ENCODE measurements around the gene KRT27. TPM values are rescaled to one million over a fixed set of nuclear protein-coding genes. Genes with fewer than 3 reads are reported as not detected.

Gene KRT27
- total RNA-seq, 1 experiment from 2014 or later: not detected

DNA sequence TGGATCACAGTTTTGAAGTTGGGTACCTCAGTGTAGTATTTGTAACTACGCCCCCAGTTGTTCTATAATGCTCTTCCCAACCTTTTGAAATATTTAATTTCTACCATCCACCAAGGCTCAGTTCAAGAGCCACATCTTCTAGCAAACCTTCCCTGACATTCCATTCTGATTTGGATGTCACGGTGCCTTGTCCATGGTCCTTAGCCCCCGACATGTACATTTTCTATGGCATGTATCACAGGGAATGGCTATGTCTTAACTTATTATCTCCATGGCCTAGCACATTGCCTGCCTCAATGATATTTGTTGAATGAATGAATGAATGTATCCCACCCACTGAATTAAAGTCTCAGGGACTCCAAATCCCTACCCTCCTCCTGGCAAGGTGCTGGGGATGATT, 23.8 kb upstream of the KRT27 start:
- intact Hi-C loops (cut with micrococcal nuclease; ENCODE audit: unreplicated experiment): no loop called here

DNA sequence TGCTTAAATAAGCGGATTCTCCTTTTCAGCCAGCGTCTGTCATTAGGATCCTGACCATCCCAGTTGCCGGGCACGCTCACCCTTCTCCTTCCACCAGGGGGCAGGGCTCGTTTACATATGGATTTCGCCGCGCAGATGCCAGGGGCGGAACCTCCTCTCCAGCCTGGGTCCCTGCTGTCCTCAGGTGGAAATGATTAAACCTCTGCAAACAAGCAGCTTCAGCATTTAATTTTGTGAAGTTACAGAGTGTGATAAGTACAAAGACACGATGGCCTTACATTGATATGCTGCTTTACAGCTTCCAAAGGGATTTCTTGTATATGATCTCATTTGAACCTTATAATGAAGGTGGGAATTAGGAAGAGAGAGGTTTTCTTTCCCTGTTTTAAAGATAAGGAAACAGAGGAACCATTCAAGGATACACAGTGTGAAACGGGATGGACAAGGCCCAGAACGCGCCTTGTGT, 21.3 kb upstream of the KRT27 start:
- Mint-ChIP-seq H3K27ac (ENCODE audit: unreplicated experiment) (no peak overlapping the region), H3K9me3 (ENCODE audit: low read depth, unreplicated experiment) (peaks cover 3% of the 10 kb centered on the region), H3K36me3 (ENCODE audit: insufficient read depth, unreplicated experiment) (no peaks in the 10 kb centered on the region), H3K27me3 (ENCODE audit: unreplicated experiment) (peaks cover 38% of the 10 kb centered on the region), H3K4me1 (ENCODE audit: low read depth, unreplicated experiment) (no peaks in the 10 kb centered on the region), H3K4me3 (ENCODE audit: low read depth, unreplicated experiment) (no peak overlapping the region)
- DNase-seq: peak; percentile 100
- CTCF ChIA-PET: interaction anchor here (0.6 to 9.4 kb wide), 43 partner anchors 9 to 1128 kb away, joined by 3 to 148 read pairs (median 3); partner anchors contain the start of genes KRT222, KRT27 and KRTAP3-1
- intact Hi-C loops (cut with micrococcal nuclease; ENCODE audit: unreplicated experiment): loop anchor here (1.0 to 5.0 kb wide), 14 partner anchors 47 to 863 kb away; no protein-coding TSS in a partner anchor
- TF ChIP-seq, protein P1, sequence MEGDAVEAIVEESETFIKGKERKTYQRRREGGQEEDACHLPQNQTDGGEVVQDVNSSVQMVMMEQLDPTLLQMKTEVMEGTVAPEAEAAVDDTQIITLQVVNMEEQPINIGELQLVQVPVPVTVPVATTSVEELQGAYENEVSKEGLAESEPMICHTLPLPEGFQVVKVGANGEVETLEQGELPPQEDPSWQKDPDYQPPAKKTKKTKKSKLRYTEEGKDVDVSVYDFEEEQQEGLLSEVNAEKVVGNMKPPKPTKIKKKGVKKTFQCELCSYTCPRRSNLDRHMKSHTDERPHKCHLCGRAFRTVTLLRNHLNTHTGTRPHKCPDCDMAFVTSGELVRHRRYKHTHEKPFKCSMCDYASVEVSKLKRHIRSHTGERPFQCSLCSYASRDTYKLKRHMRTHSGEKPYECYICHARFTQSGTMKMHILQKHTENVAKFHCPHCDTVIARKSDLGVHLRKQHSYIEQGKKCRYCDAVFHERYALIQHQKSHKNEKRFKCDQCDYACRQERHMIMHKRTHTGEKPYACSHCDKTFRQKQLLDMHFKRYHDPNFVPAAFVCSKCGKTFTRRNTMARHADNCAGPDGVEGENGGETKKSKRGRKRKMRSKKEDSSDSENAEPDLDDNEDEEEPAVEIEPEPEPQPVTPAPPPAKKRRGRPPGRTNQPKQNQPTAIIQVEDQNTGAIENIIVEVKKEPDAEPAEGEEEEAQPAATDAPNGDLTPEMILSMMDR (IDR thresholded peaks at IDR 0.05; ENCODE audit: unreplicated experiment): peak; percentile 100
- no TSS peak for BruUV-seq (replicated peaks)

More for the DNA sequence above, 23.8 kb upstream of the KRT27 start:
- Mint-ChIP-seq H3K27me3 (ENCODE audit: unreplicated experiment) (peaks cover 44% of the 10 kb centered on the region), H3K27ac (ENCODE audit: unreplicated experiment) (no peak overlapping the region), H3K36me3 (ENCODE audit: insufficient read depth, unreplicated experiment) (no peaks in the 10 kb centered on the region), H3K9me3 (ENCODE audit: low read depth, unreplicated experiment) (peaks cover 3% of the 10 kb centered on the region), H3K4me3 (ENCODE audit: low read depth, unreplicated experiment) (no peak overlapping the region), H3K4me1 (ENCODE audit: low read depth, unreplicated experiment) (peaks cover 16% of the 10 kb centered on the region)
- CTCF ChIA-PET: interaction anchor here (0.6 to 9.4 kb wide), 15 partner anchors 9 to 878 kb away, joined by 3 to 148 read pairs (median 4); no protein-coding TSS in a partner anchor
- TF ChIP-seq, protein P1 (IDR thresholded peaks at IDR 0.05; ENCODE audit: unreplicated experiment): no peak
- no TSS peak for BruUV-seq (replicated peaks)
- no peak for DNase-seq

DNA sequence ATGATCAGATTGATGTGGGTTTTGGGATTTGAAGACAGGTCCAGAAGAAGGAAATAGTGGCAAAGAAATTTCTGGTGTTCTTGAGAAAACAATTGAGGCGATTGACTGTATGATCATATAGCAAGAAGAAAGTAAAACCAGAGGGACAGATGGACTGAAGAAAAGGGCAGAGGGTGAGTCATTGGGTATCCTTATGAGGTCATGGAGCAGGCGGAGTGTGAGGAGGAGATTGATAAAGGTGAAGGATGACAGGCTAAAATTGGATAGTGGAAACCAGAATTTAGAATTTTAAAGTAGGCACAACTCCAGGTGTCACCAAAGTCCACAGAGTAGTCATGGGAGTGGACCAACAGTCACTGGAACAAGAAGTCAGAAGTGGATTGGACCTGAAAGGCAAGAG, 18.8 kb upstream of the KRT27 start:
- CTCF ChIA-PET: interaction anchor here (9.4 kb wide), 1 partner anchor 183 kb away, joined by 148 read pairs; no protein-coding TSS in a partner anchor
- DNase-seq: no peak
- Mint-ChIP-seq H3K4me1 (ENCODE audit: low read depth, unreplicated experiment) (no peaks in the 10 kb centered on the region), H3K36me3 (ENCODE audit: insufficient read depth, unreplicated experiment) (no peaks in the 10 kb centered on the region), H3K4me3 (ENCODE audit: low read depth, unreplicated experiment) (no peak overlapping the region), H3K27me3 (ENCODE audit: unreplicated experiment) (peaks cover 22% of the 10 kb centered on the region), H3K27ac (ENCODE audit: unreplicated experiment) (no peak overlapping the region), H3K9me3 (ENCODE audit: low read depth, unreplicated experiment) (peaks cover 3% of the 10 kb centered on the region)
- intact Hi-C loops (cut with micrococcal nuclease; ENCODE audit: unreplicated experiment): loop anchor here (5.0 kb wide), 2 partner anchors 329 to 696 kb away; no protein-coding TSS in a partner anchor
- no TSS peak for BruUV-seq (replicated peaks)
- TF ChIP-seq, protein P1 (IDR thresholded peaks at IDR 0.05; ENCODE audit: unreplicated experiment): no peak

DNA sequence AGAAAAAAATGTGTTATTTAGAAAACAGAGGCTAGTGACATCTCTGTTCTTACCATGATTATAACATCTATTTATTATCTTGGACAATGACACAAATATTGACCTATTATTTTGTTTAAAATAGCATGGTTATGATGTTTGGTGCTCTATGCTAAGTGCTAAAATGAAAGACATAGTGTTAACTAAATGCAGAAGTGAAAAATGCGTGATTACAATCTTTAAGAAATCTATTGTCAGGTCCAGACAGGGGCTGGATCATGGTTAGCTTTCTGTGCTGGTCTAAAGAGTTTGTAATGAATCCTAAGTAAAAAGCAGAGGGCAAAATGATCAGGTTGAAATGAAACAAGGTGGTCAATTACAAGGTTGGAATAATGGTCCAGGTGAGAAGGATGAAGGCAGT, 18.0 kb upstream of the KRT27 start:
- peaks cover 26% of the 10 kb centered on the region for H3K27me3 Mint-ChIP-seq (ENCODE audit: unreplicated experiment)
- no peak overlapping the region for H3K27ac Mint-ChIP-seq (ENCODE audit: unreplicated experiment)
- CTCF ChIA-PET: interaction anchor here (9.4 kb wide), 1 partner anchor 182 kb away, joined by 148 read pairs; no protein-coding TSS in a partner anchor
- no peaks in the 10 kb centered on the region for H3K4me1 Mint-ChIP-seq (ENCODE audit: low read depth, unreplicated experiment)
- no peak for DNase-seq
- H3K36me3 Mint-ChIP-seq (ENCODE audit: insufficient read depth, unreplicated experiment): no peaks in the 10 kb centered on the region
- no TSS peak for BruUV-seq (replicated peaks)
- no peak overlapping the region for H3K4me3 Mint-ChIP-seq (ENCODE audit: low read depth, unreplicated experiment)
- H3K9me3 Mint-ChIP-seq (ENCODE audit: low read depth, unreplicated experiment): peaks cover 3% of the 10 kb centered on the region
- TF ChIP-seq, protein P1 (IDR thresholded peaks at IDR 0.05; ENCODE audit: unreplicated experiment): no peak
- intact Hi-C loops (cut with micrococcal nuclease; ENCODE audit: unreplicated experiment): loop anchor here (5.0 kb wide), 2 partner anchors 328 to 697 kb away; no protein-coding TSS in a partner anchor

Measured in Calu3 (cell line).